A549 (cell line): ENCODE measurements around the gene TRPV4. TPM values are rescaled to one million over a fixed set of nuclear protein-coding genes. Genes with fewer than 3 reads are reported as not detected.
A peak's percentile ranks its signal among the peaks of the same experiment; 100 is the strongest.

Source experiments
- ATAC-seq, 2 experiments: fragments of 200-7000 bp in 1 of 2; fragments of >200 bp in 1 of 2; cut with Nextera tagmentation in 1 of 2; cut with Tn5 transposase in 1 of 2; 3 replicates each; pipeline versions ENCODE4 v1.8.0 to v1.9.1; 2018 to 2020; ENCODE audit warnings: mild to moderate bottlenecking in 1 of 2, moderate library complexity in 1 of 2
- CTCF ChIA-PET: fragments of 300-600 bp; sonication (Branson Sonifier 250); formaldehyde crosslinking; extraction: SDS; loops from one replicate; lab custom pipeline; 2021; ENCODE audit warnings: antibody characterized with exemption, inconsistent platforms; lab: Yijun Ruan, JAX
- POLR2A ChIA-PET: fragments of 350-600 bp; formaldehyde crosslinking; extraction: SDS; loops from one replicate; lab custom pipeline; 2021; ENCODE audit warnings: antibody characterized with exemption, inconsistent platforms; lab: Yijun Ruan, JAX
- DNase-seq, 2 experiments: peaks; one replicate each; pipeline versions ENCODE4 v3.0.0 to v3.0.0-alpha.2; 2011 to 2016; ENCODE audit warnings: low read depth in 1 of 2, low spot score in 1 of 2
- FAIRE-seq: peaks from 2 replicates; lab custom pipeline; 2011; peaks lifted over from hg19 to GRCh38; lab: Jason Lieb, UNC
- H3K27ac ChIP-seq, 2 experiments: fragments of >200 bp; sonication (Bioruptor Twin); formaldehyde crosslinking; 3 replicates each; pipeline ENCODE4 v1.5.1; 2016 to 2017
- H3K4me1 ChIP-seq: fragments of >200 bp; sonication (Bioruptor Twin); formaldehyde crosslinking; 3 replicates; pipeline ENCODE4 v1.6.1; 2016
- H3K4me2 ChIP-seq: fragments of >200 bp; sonication (Bioruptor Twin); formaldehyde crosslinking; 3 replicates; pipeline ENCODE4 v1.6.1; 2016
- H3K4me3 ChIP-seq: fragments of >200 bp; sonication (Bioruptor Twin); formaldehyde crosslinking; 3 replicates; pipeline ENCODE4 v1.5.1; 2016
- H3K9me3 ChIP-seq: fragments of >200 bp; sonication (Bioruptor Twin); formaldehyde crosslinking; 3 replicates; pipeline ENCODE4 v1.6.1; 2016
- BCL3 ChIP-seq: fragments of >200 bp; sonication (Bioruptor Twin); formaldehyde crosslinking; IDR thresholded peaks from 3 replicates; pipeline ENCODE4 v1.6.1; 2016
- BHLHE40 ChIP-seq: IDR thresholded peaks from 2 replicates; pipeline ENCODE4 v1.6.1; 2012; ENCODE audit warnings: low read depth, low read length, inconsistent platforms
- CHD4 ChIP-seq: fragments of 200-600 bp; sonication (generic); IDR thresholded peaks from 2 replicates; pipeline ENCODE4 v1.6.1; 2016; ENCODE audit warnings: antibody characterized with exemption, mild to moderate bottlenecking, borderline replicate concordance
- EHMT2 ChIP-seq: fragments of 200-600 bp; sonication (generic); IDR thresholded peaks from 2 replicates; pipeline ENCODE4 v1.6.1; 2016; ENCODE audit warnings: antibody characterized with exemption, low read depth, mild to moderate bottlenecking, moderate library complexity
- EP300 ChIP-seq, 2 experiments: fragments of >200 bp; sonication (Bioruptor Twin); formaldehyde crosslinking; IDR thresholded peaks; 2 replicates in 1 of 2; 3 replicates in 1 of 2; pipeline ENCODE4 v1.6.1; 2016 to 2017
- GATA3 ChIP-seq: IDR thresholded peaks from 2 replicates; pipeline ENCODE4 v1.6.1; 2012; ENCODE audit warnings: borderline replicate concordance
- HES2 ChIP-seq: fragments of >200 bp; sonication (Bioruptor Twin); formaldehyde crosslinking; IDR thresholded peaks from 2 replicates; pipeline ENCODE4 v1.6.1; 2016
- HOXB5 ChIP-seq: fragments of 250-450 bp; sonication (Bioruptor Pico); IDR thresholded peaks from 2 replicates; pipeline ENCODE4 v1.5.0; 2020; ENCODE audit warnings: mild to moderate bottlenecking, moderate library complexity
- KDM1A ChIP-seq: fragments of 200-600 bp; sonication (generic); IDR thresholded peaks from 2 replicates; pipeline ENCODE4 v1.6.1; 2016; ENCODE audit warnings: low read depth, mild to moderate bottlenecking
- MAFK ChIP-seq: fragments of 450-650 bp; IDR thresholded peaks from 2 replicates; pipeline ENCODE4 v1.6.1; 2014; ENCODE audit not compliant: partially characterized antibody
- MAX ChIP-seq: IDR thresholded peaks from 2 replicates; pipeline ENCODE4 v1.6.1; 2012
- MAZ ChIP-seq: fragments of 150-350 bp; IDR thresholded peaks from 2 replicates; pipeline ENCODE4 v1.6.1; 2014; ENCODE audit warnings: antibody characterized with exemption, low read depth, low read length, borderline replicate concordance
- NPAS2 ChIP-seq: fragments of 250-450 bp; sonication (Bioruptor Pico); IDR thresholded peaks from 2 replicates; pipeline ENCODE4 v1.8.0; 2022; ENCODE audit warnings: mild to moderate bottlenecking, moderate library complexity, borderline replicate concordance
- POLR2AphosphoS2 ChIP-seq: conservative IDR thresholded peaks from 2 replicates; pipeline ENCODE4 v1.6.1; 2012; ENCODE audit warnings: low read length, improper control_type of control experiment, inconsistent platforms
- RAD21 ChIP-seq, 2 experiments: fragments of >200 bp in 1 of 2; sonication (Bioruptor Twin) in 1 of 2; formaldehyde crosslinking in 1 of 2; IDR thresholded peaks in 1 of 2; conservative IDR thresholded peaks in 1 of 2; 2 replicates in 1 of 2; 3 replicates in 1 of 2; pipeline ENCODE4 v1.6.1; 2012 to 2018; ENCODE audit warnings: inconsistent platforms in 1 of 2
- RARB ChIP-seq: fragments of 250-450 bp; sonication (Bioruptor Pico); IDR thresholded peaks from 2 replicates; pipeline ENCODE4 v1.8.0; 2021; ENCODE audit warnings: mild to moderate bottlenecking, moderate library complexity
- TP53 ChIP-seq: fragments of 250-450 bp; sonication (Bioruptor Pico); IDR thresholded peaks from 2 replicates; pipeline ENCODE4 v1.5.0; 2021; ENCODE audit warnings: mild to moderate bottlenecking, moderate library complexity
- ZFP36 ChIP-seq: fragments of 450-650 bp; IDR thresholded peaks from 2 replicates; pipeline ENCODE4 v1.6.1; 2014; ENCODE audit warnings: borderline replicate concordance; ENCODE audit not compliant: partially characterized antibody
- WGBS: methylation state at CpG from one replicate; pipeline ENCODE4 v1.1.6; 2017; ENCODE audit errors: missing lambda C conversion rate; 5-methylcytosine and 5-hydroxymethylcytosine counted together
- polyA plus RNA-seq, 4 experiments: library from polyadenylated mRNA; depleted of rRNA in 3 of 4; stranded (reverse); fragments of >200 nt; fragmentation: RNase III in 1 of 4; extraction: RNeasy Plus Mini Kit Qiagen cat#74134 plus additional on column Dnase treatment in 1 of 4; gene quantifications; 2 replicates in 3 of 4; 3 replicates in 1 of 4; pipeline ENCODE4 v1.2.3, GENCODE V29; 2011 to 2017
- TF ChIP-seq, protein P1 (sequence below): fragments of >200 bp; sonication (Bioruptor Twin); formaldehyde crosslinking; IDR thresholded peaks from 3 replicates; pipeline ENCODE4 v1.5.1; 2016

Gene TRPV4
- polyA plus RNA-seq, 2 of the 4 experiments (the other 2 are of a cell fraction) = 0.15 to 0.37 TPM

DNA sequence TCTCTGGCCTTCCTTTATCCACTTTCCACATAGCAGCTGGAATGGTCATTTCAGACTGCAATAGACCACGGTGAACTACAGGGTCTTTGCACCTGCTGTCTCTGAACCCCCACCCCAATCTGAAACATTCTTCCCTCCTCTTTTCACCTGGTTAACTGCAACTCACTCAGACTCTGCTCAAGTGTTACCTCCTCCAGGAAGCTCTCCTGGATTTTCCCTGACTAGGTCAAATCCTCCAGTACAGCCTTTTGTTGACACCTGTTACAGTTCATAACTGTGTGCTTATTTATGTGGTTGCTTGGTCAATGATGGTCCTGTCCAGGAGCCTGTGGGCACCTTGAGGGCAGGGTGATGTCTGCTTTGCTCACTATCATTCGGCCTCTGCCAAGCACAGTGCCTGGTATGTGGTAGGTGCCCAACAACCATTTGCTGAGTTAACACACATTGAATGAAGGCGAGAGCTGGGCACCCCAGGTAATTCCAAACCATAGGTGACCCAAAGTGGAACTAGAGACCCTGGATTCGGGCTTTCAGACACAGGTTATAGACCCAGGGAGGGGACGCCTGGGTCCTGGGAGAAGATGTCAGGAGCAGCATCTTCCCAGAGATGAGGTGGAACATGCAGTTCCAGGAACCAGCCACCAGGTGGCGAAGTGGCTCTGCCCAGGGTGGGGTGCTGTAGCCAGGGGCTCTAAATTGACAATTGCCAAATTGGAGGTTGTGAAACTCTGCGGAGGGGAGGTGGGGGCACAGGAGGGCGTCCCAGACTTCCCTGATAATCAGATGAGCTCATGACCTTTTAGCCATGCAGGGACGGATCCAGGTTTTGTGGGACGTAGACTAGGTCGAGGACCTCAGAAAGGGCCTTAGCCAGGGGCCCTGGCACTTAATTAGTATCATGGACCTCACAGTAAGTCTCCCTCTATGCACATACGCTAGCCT lies 28.1 kb downstream of the TRPV4 start (continued):
- TF ChIP-seq MAX (no peak), RAD21 (conservative IDR thresholded peaks at IDR 0.05 in 1 of 2, IDR thresholded peaks at IDR 0.05 in 1 of 2) (peak; percentile 91 to 94), ZFP36 (peak; percentile 96), MAFK (no peak)

- Histone ChIP-seq H3K4me3 (no peak overlapping the region), H3K9me3 (no peaks in the 10 kb centered on the region), H3K4me2 (no peak overlapping the region), H3K27ac (no peak overlapping the region), H3K4me1 (no peaks in the 10 kb centered on the region)
- no peak for ATAC-seq
- TF ChIP-seq GATA3 = no peak
- TF ChIP-seq RARB (CRISPR knock-in tag) = no peak
- no peak for TF ChIP-seq TP53 (CRISPR knock-in tag)
- no peak for DNase-seq
- 6% methylated on average over 3 of the region's 3 CpGs for WGBS
- POLR2A ChIA-PET = no interaction called here
- CTCF ChIA-PET = interaction anchor here (0.6 to 5.7 kb wide), 18 partner anchors 8 to 627 kb away, joined by 3 to 277 read pairs (median 14); no protein-coding TSS in a partner anchor
- no peak for FAIRE-seq
Observed at GRCh38 chr12:109803678-109804077, 29.5 kb downstream of the TRPV4 start.

DNA sequence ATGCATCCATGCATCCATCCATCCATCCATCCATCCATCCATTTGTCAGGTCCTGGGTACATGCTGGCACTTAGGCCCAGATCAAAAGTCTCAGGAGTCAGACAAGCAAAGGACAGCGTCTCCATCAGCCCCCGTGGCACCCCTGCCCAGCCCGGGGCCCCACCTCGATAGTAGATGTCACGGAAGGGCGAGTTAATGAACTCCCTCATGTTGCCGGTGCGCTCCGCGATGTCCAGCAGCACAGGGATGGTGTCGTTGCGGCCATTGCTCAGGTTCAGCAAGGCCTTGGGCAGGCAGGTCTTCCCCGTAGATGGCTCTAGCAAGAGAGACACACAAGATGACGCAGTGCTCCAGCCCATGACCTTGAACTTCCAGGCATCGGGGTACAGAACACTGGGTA lies 30.4 kb downstream of the TRPV4 start:
- ChIA-PET CTCF (interaction anchor here (5.6 to 5.7 kb wide), 2 partner anchors 15 to 45 kb away, joined by 85 to 277 read pairs; no protein-coding TSS in a partner anchor), POLR2A (no interaction called here)
- no peak overlapping the region for H3K4me3 ChIP-seq
- H3K4me1 ChIP-seq = no peaks in the 10 kb centered on the region
- DNase-seq (no peak), ATAC-seq (no peak), FAIRE-seq (no peak)
- no peak overlapping the region for H3K4me2 ChIP-seq
- no peak overlapping the region for H3K27ac ChIP-seq
- 70% methylated on average over 15 of the region's 15 CpGs for WGBS
- TF ChIP-seq KDM1A (no peak), MAZ (no peak), BCL3 (no peak), NPAS2 (CRISPR knock-in tag) (no peak), BHLHE40 (no peak), POLR2AphosphoS2 (no peak), EHMT2 (no peak), HES2 (no peak), HOXB5 (CRISPR knock-in tag) (no peak), CHD4 (no peak), EP300 (IDR thresholded peaks at IDR 0.05) (no peak)
- TF ChIP-seq, protein P1, sequence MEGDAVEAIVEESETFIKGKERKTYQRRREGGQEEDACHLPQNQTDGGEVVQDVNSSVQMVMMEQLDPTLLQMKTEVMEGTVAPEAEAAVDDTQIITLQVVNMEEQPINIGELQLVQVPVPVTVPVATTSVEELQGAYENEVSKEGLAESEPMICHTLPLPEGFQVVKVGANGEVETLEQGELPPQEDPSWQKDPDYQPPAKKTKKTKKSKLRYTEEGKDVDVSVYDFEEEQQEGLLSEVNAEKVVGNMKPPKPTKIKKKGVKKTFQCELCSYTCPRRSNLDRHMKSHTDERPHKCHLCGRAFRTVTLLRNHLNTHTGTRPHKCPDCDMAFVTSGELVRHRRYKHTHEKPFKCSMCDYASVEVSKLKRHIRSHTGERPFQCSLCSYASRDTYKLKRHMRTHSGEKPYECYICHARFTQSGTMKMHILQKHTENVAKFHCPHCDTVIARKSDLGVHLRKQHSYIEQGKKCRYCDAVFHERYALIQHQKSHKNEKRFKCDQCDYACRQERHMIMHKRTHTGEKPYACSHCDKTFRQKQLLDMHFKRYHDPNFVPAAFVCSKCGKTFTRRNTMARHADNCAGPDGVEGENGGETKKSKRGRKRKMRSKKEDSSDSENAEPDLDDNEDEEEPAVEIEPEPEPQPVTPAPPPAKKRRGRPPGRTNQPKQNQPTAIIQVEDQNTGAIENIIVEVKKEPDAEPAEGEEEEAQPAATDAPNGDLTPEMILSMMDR = no peak
- no peaks in the 10 kb centered on the region for H3K9me3 ChIP-seq
